ENCODE results near the gene HHATL. TPM values are rescaled to one million over a fixed set of nuclear protein-coding genes. Genes with fewer than 3 reads are reported as not detected.

Gene HHATL
- total RNA-seq, 1 donor from 2014 or later = not detected

GRCh38 chr3:42660131-42660715, 42.4 kb downstream of the HHATL start:
- H3K36me3 Mint-ChIP-seq (ENCODE audit: unreplicated experiment) = peaks cover 8% of the 10 kb centered on the region
- no peak for DNase-seq (ENCODE audit: extremely low spot score, unreplicated experiment)
- TF ChIP-seq, protein P1, sequence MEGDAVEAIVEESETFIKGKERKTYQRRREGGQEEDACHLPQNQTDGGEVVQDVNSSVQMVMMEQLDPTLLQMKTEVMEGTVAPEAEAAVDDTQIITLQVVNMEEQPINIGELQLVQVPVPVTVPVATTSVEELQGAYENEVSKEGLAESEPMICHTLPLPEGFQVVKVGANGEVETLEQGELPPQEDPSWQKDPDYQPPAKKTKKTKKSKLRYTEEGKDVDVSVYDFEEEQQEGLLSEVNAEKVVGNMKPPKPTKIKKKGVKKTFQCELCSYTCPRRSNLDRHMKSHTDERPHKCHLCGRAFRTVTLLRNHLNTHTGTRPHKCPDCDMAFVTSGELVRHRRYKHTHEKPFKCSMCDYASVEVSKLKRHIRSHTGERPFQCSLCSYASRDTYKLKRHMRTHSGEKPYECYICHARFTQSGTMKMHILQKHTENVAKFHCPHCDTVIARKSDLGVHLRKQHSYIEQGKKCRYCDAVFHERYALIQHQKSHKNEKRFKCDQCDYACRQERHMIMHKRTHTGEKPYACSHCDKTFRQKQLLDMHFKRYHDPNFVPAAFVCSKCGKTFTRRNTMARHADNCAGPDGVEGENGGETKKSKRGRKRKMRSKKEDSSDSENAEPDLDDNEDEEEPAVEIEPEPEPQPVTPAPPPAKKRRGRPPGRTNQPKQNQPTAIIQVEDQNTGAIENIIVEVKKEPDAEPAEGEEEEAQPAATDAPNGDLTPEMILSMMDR (IDR thresholded peaks at IDR 0.05) = no peak
- H3K27ac Mint-ChIP-seq (ENCODE audit: unreplicated experiment) = no peak overlapping the region
- H3K27me3 Mint-ChIP-seq (ENCODE audit: unreplicated experiment) = no peaks in the 10 kb centered on the region
- no peaks in the 10 kb centered on the region for H3K9me3 Mint-ChIP-seq (ENCODE audit: unreplicated experiment)
- peaks cover 11% of the 10 kb centered on the region for H3K4me1 Mint-ChIP-seq (ENCODE audit: unreplicated experiment)
- H3K4me3 Mint-ChIP-seq (ENCODE audit: unreplicated experiment) = no peak overlapping the region

- no peak overlapping the region for H3K4me3 Mint-ChIP-seq (ENCODE audit: unreplicated experiment)
- no peak overlapping the region for H3K27ac Mint-ChIP-seq (ENCODE audit: unreplicated experiment)
- peaks cover 15% of the 10 kb centered on the region for H3K4me1 Mint-ChIP-seq (ENCODE audit: unreplicated experiment)
- no peak for DNase-seq (ENCODE audit: extremely low spot score, unreplicated experiment)
- no peaks in the 10 kb centered on the region for H3K27me3 Mint-ChIP-seq (ENCODE audit: unreplicated experiment)
- TF ChIP-seq, protein P1 (IDR thresholded peaks at IDR 0.05) = no peak
- H3K9me3 Mint-ChIP-seq (ENCODE audit: unreplicated experiment) = no peaks in the 10 kb centered on the region
- peaks cover 8% of the 10 kb centered on the region for H3K36me3 Mint-ChIP-seq (ENCODE audit: unreplicated experiment)
These were observed 43.0 kb downstream of the HHATL start for GRCh38 chr3:42659451-42660130.

- H3K27ac Mint-ChIP-seq (ENCODE audit: unreplicated experiment) = no peak overlapping the region
- H3K9me3 Mint-ChIP-seq (ENCODE audit: unreplicated experiment) = no peaks in the 10 kb centered on the region
- no peak for DNase-seq (ENCODE audit: extremely low spot score, unreplicated experiment)
- peaks cover 8% of the 10 kb centered on the region for H3K36me3 Mint-ChIP-seq (ENCODE audit: unreplicated experiment)
- peaks cover 15% of the 10 kb centered on the region for H3K4me1 Mint-ChIP-seq (ENCODE audit: unreplicated experiment)
- no peak overlapping the region for H3K4me3 Mint-ChIP-seq (ENCODE audit: unreplicated experiment)
- no peaks in the 10 kb centered on the region for H3K27me3 Mint-ChIP-seq (ENCODE audit: unreplicated experiment)
- TF ChIP-seq, protein P1 (IDR thresholded peaks at IDR 0.05) = no peak
These were observed 43.7 kb downstream of the HHATL start for GRCh38 chr3:42658771-42659390.

GRCh38 chr3:42658091-42658770, 44.4 kb downstream of the HHATL start:
- Mint-ChIP-seq H3K9me3 (ENCODE audit: unreplicated experiment) (no peaks in the 10 kb centered on the region), H3K27ac (ENCODE audit: unreplicated experiment) (no peak overlapping the region), H3K4me3 (ENCODE audit: unreplicated experiment) (no peak overlapping the region), H3K36me3 (ENCODE audit: unreplicated experiment) (peaks cover 8% of the 10 kb centered on the region), H3K4me1 (ENCODE audit: unreplicated experiment) (peaks cover 20% of the 10 kb centered on the region), H3K27me3 (ENCODE audit: unreplicated experiment) (no peaks in the 10 kb centered on the region)
- DNase-seq (ENCODE audit: extremely low spot score, unreplicated experiment) = no peak
- TF ChIP-seq, protein P1 (IDR thresholded peaks at IDR 0.05) = no peak

DNA sequence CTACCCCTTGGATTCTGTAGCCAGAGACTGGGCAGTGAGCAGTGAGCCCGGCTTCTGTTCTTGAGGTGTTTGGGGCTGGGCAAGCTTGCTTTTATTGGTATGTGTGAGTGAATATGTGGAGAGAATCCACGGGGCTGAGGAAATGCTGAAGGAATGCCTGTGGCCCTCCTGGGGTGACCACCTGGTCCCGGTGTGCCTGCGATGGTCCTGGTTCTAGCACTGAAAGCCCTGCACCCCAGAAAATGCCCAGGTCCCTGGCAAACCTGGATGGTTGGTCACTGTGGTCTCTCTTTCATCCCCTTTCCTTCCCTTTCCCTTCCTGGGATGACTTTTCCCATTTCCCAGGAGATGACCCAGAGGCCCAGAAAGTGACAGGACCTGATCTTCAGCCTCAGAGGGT, 44.9 kb downstream of the HHATL start:
- Mint-ChIP-seq H3K27ac (ENCODE audit: unreplicated experiment) (no peak overlapping the region), H3K27me3 (ENCODE audit: unreplicated experiment) (no peaks in the 10 kb centered on the region), H3K36me3 (ENCODE audit: unreplicated experiment) (peaks cover 8% of the 10 kb centered on the region), H3K4me3 (ENCODE audit: unreplicated experiment) (no peak overlapping the region), H3K9me3 (ENCODE audit: unreplicated experiment) (no peaks in the 10 kb centered on the region), H3K4me1 (ENCODE audit: unreplicated experiment) (peaks cover 26% of the 10 kb centered on the region)
- no peak for DNase-seq (ENCODE audit: extremely low spot score, unreplicated experiment)
- TF ChIP-seq, protein P1 (IDR thresholded peaks at IDR 0.05) = no peak

Measured in osteocyte (in vitro differentiated cells).